NCI-H1417 (cell line): ENCODE data around the gene TMEM132D.
"Not testable (repeated sequence)": the region's sequence is repeated elsewhere in the genome, so short reads cannot be mapped to it uniquely, and the experiment has no call there.

Experiments
- DNase-seq, 3 experiments: peaks; one replicate each; lab custom pipeline; 2025; lab: John Stamatoyannopoulos, UW

Gene TMEM132D

GRCh38 chr12:129241852-129242251, 662.0 kb downstream of the TMEM132D start:
- DNase-seq, result no peak

GRCh38 chr12:129237881-129238280, 665.9 kb downstream of the TMEM132D start:
- DNase-seq, result no peak

- DNase-seq, result no peak
Observed at GRCh38 chr12:129234209-129234608, 669.6 kb downstream of the TMEM132D start.

DNA sequence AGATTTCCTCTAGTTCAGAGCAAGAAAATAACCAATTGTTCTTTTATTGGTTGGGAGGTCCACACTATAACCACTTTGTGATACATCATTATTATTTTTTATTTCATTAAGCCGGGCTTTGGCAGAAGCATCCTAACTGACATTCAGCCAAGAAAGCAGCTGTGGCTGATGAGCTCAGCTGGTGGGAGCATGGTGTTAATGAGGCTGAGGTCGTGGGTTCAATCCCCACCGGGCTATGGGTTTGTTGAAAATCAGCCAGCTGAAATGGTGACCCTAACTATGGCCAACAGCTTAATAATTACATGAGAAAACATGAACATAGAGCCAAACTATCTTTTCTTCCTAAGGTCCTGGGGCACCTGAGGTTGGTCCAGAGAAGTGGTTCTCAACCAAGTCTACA, 672.3 kb downstream of the TMEM132D start:
- no peak for DNase-seq

GRCh38 chr12:129230995-129231394, 672.8 kb downstream of the TMEM132D start:
- no peak for DNase-seq

DNA sequence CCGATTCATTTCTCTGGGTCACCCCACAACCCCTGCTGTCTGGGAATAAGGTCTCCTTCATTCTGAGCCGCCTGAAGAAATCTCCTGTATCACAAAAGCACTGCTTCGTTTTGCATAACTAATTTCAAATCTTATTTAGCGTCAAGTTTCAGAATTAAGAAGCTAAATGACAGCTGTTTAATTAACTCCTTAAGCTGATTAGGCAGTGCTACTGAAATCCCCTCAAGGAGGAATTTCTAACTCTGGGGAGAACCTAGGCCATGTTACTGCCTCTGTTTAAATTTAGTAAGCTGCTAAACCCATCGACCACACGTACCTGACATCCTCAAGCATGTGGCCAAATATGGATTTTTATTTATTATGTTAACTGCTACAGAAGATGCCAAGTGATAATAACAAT, 677.0 kb downstream of the TMEM132D start:
- no peak for DNase-seq

DNA sequence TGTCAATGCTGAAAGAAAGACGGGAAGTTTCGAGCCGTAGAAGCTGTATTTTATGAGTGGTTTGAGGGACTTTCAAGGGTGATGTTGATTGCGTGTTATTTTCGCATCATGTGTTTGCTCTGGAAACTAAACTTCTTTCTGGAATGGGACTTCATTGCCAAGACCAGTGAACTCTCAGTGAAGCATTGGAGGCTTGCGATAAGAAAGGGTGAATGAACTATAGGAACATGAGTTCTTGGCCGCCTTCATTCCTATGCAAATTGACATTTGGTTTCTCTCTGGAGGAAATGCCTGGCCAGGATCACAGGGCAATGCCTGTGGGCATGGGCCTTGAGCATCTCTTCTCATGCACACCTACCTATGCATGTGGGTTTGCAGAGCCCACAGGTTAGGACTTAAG, 677.8 kb downstream of the TMEM132D start:
- DNase-seq, result no peak

DNA sequence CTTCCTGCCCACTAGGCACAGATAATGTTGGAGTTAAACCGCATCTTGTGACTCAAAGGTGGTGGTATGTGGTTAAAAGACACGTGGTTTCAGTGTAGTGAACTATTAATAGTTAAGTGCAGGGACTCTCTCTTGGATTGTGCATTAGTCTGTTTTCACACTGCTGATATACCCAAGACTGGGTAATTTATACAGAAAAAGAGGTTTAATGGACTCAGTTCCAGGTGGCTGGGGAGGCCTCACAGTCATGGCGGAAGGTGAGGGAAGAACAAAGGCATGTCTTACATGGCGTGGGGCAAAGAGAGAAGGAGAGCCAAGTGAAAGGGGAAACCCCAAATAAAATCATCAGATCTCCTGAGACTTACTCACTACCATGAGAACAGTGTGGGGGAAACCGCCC, 688.3 kb downstream of the TMEM132D start:
- DNase-seq, result no peak

DNA sequence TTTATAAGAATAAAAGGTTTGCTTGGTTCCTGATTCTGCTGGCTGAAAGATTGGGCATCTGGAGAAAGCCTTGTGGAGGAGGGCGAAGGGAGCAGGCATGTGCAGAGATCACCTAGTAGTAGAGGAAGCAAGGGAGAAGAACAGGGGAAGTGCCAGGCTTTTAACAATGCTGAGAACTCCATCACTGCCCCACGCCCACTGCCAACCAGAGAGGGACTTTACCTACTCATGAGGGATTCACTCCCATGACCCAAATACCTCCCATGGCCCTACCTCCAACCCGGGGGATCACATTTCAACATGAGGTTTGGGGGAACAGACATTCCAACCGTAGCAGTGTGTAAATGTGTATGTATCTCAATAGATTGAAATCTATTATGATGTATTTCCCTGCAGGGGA, 690.3 kb downstream of the TMEM132D start:
- no peak for DNase-seq

GRCh38 chr12:129211862-129212630, 691.8 kb downstream of the TMEM132D start:
- no peak for DNase-seq

- peak in 1 of 3 experiments; percentile 12 for DNase-seq
Observed at GRCh38 chr12:129208566-129208965, 695.3 kb downstream of the TMEM132D start.

DNA sequence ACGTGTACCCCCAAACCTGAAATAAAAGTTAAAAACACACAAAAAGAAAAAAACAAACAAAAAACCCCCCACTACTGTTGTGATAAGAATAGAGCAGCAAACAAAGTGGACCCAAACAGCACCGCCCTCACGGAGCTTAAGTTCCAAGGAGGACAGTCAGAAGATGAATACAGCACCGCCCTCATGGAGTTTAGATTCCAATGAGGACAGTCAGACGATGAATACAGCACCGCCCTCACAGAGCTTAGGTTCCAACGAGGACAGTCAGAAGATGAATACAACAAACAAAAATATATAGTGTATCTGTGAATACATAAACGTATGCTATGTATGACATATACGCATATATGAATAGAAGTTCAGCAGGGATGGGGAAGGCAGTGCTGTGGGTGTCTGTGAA, 696.7 kb downstream of the TMEM132D start:
- DNase-seq, result no peak

GRCh38 chr12:129203456-129203855, 700.4 kb downstream of the TMEM132D start:
- no peak for DNase-seq

DNA sequence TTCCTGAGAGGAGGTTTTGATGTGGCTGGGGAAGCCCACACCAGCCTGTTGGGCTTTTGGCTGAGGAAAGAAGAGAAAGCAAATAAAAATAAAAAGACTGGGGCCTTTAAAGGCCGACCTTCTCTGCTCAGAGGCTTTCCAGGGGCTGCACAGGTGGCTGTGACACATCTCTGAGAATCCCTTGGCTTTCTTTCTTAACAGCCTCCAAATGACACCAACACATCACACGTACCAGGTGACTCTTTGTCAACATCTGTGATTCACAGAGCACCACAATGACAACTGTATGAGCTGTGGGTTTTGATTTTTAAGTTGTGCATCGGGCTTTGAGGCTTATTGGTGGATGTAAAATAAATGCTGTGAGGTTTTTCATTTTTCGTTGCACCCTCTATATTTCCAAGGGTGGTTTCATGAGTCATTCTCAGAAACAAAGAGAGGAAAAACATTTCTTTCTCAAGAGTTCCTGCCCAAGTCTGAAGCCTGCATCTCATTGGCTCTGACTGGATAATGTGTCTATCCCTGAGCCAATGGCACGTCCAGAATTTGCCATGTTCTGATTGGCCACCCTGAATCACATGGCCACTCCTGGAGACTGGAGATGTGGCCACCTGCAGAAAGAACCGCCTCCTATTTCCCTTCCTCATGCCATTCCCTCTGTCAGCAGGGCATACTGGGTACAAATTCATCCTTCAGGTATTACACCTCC, 701.6 kb downstream of the TMEM132D start:
- no peak for DNase-seq

- DNase-seq, result no peak
Observed at GRCh38 chr12:129201029-129201428, 702.8 kb downstream of the TMEM132D start.

DNA sequence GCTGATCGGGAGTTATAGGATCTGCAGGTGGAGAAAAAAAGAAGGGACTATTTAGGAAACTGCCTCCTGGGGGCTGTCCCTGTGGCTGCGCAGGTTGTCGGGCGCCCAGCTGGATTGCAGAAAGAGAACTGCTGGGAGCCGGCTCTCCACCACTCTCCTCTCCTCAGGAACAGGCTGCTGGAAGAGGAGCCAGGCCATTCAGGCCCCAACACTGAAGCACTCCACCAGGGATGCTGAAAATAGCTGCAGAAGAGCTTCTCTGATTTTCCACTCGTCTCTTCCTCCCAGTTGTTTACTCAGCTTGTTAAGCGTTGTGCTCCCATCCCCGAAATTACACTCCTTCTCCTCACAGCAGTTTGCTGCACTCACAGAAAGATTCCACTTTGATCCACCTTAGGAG, 703.2 kb downstream of the TMEM132D start:
- DNase-seq, result peak in 2 of 3 experiments; percentile 55 to 92

- no peak for DNase-seq
Observed at GRCh38 chr12:129196927-129197326, 706.9 kb downstream of the TMEM132D start.

DNA sequence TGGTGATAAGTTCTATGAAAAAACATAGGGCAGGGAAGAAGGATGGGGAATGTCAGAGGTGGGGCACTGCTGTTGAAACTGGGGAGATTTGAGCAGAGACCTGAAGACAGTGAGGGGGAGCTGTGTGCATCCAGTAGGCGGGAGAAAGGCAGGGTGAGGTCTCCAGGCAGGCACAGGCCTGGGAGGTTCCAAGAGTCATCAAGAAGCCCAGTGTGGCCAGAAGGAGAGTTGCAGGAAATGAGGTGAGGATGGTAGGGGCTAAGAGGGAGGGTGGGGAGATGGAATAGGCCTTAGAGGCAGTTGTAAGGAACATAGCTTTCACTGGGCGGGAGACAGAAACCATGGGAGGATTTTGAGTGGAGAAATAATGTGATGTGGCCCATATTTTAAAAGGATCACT, 708.7 kb downstream of the TMEM132D start:
- no peak for DNase-seq

GRCh38 chr12:129193263-129193871, 710.5 kb downstream of the TMEM132D start:
- DNase-seq, result peak in 1 of 3 experiments; percentile 81

DNA sequence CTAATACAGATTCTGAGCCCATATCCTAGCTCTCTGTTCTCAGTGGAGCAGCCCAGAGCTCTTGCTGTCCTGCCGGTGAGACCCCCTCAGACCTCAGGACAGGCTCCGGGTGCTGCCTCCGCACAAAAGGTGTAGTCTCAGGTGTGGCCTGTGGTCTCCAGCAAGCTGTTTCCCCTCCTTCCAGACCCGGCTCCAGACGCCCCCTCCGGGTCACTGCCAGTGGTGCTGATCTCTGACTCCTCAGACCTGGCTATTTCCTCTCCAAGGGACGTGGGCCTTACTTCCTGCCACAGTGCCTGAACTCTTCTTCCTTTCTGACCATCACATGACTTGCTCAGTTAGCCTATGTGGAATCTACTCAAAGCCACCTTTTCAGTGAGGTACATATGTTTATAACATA, 713.0 kb downstream of the TMEM132D start:
- peak in 1 of 3 experiments; percentile 3 for DNase-seq

DNA sequence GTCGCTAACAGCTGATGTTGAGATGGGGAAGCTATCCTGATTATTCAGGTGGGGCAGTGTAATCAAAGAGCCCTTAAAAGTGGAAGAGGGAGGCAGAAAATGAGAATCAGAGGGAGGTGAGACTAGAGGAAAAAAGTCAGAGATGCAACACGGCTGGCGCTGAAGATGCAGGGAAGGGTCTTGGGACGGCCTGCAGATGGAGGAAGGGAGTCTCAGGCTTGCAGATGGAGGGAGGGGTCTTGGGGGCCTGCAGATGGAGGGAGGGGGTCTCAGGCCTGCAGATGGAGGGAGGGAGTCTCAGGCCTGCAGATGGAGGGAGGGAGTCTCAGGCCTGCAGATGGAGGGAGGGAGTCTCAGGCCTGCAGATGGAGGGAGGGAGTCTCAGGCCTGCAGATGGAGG, 713.9 kb downstream of the TMEM132D start:
- not testable (repeated sequence) for DNase-seq

GRCh38 chr12:129186952-129187351, 716.9 kb downstream of the TMEM132D start:
- peak in 1 of 3 experiments; percentile 8 for DNase-seq

DNA sequence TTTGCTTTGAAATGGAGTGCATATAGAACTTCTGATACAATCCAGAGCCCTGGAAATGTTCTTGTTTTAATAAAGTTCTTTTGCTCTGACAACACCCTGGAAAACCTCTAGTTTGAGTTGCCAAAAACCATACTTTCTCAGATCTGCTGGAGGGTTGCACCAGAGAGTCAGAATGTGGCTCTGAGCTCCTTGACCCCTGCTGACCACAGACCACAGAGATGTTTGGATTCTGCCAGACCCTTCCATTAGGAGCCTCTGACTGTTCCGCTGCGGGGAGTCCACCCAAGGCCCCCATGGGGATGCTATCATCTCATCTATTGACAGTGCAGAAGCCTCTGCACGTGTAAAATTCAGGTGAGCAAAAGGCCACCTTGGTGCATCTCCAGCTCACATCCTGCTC, 718.0 kb downstream of the TMEM132D start:
- no peak for DNase-seq
